Adipose tissue (tissue), 3 donors: ENCODE data around the gene TBXAS1. TPM values are rescaled to one million over a fixed set of nuclear protein-coding genes. Genes with fewer than 3 reads are reported as not detected.

ENCODE experiments used
- H3K27ac ChIP-seq: one replicate; pipeline ENCODE4 v1.5.1; 2013; ENCODE audit warnings: low read depth, low read length
- WGBS, 3 donors: extraction: QIAGEN DNeasy Blood & Tissue Kit; methylation state at CpG; one replicate each; pipeline ENCODE4 v1.1.7; 2013; 5-methylcytosine and 5-hydroxymethylcytosine counted together
- polyA plus RNA-seq, 3 donors: library from polyadenylated mRNA; stranded (reverse); fragments of 200-250 nt; gene quantifications; one replicate each; pipeline ENCODE4 v1.2.3, GENCODE V29; 2013
- donor health status: healthy with polysubstance abuse.
- donor health status: Bipolar disorder and iron deficiency.
- donor health status: healthy.

TBXAS1 gene
- polyA plus RNA-seq, 3 donors = 3.4 to 15.7 (median 9.8) TPM

- whole genome bisulfite sequencing, 3 donors = 82 to 85% (median 84%) methylated on average over 9 of the region's 9 CpGs
Observed at GRCh38 chr7:140018125-140019043, 189.3 kb downstream of the TBXAS1 start.

GRCh38 chr7:140019172-140019571 lies 190.1 kb downstream of the TBXAS1 start:
- 49 to 74% (median 58%) methylated on average over 10 to 11 of the region's 11 CpGs for whole genome bisulfite sequencing, 3 donors

More at GRCh38 chr7:140018125-140019043, 189.3 kb downstream of the TBXAS1 start:
- no peak overlapping the region for H3K27ac ChIP-seq

GRCh38 chr7:140019606-140020005 lies 190.5 kb downstream of the TBXAS1 start:
- 51 to 79% (median 67%) methylated on average over 3 of the region's 3 CpGs for WGBS, 3 donors
- no peak overlapping the region for H3K27ac ChIP-seq

More at GRCh38 chr7:140019172-140019571, 190.1 kb downstream of the TBXAS1 start:
- no peak overlapping the region for H3K27ac ChIP-seq

- WGBS, 3 donors = 98 to 100% (median 99%) methylated on average over 8 of the region's 8 CpGs
Observed at GRCh38 chr7:140021603-140022002, 192.5 kb downstream of the TBXAS1 start.

GRCh38 chr7:140022582-140023211 lies 193.6 kb downstream of the TBXAS1 start:
- 82 to 93% (median 88%) methylated on average over 7 of the region's 7 CpGs for WGBS, 3 donors
- no peak overlapping the region for H3K27ac ChIP-seq

More at GRCh38 chr7:140021603-140022002, 192.5 kb downstream of the TBXAS1 start:
- no peak overlapping the region for H3K27ac ChIP-seq

GRCh38 chr7:140023728-140024127 lies 194.7 kb downstream of the TBXAS1 start:
- H3K27ac ChIP-seq = no peak overlapping the region
- WGBS, 3 donors = 80 to 88% (median 86%) methylated on average over 6 of the region's 6 CpGs

GRCh38 chr7:140024585-140024984 lies 195.5 kb downstream of the TBXAS1 start:
- WGBS, 3 donors = 93 to 98% (median 97%) methylated on average over 18 of the region's 18 CpGs
- H3K27ac ChIP-seq = no peak overlapping the region

GRCh38 chr7:140025241-140025640 lies 196.2 kb downstream of the TBXAS1 start:
- WGBS, 3 donors = 94 to 95% (median 95%) methylated on average over 4 of the region's 4 CpGs

GRCh38 chr7:140025814-140026433 lies 196.9 kb downstream of the TBXAS1 start:
- H3K27ac ChIP-seq = no peak overlapping the region
- 92 to 96% (median 93%) methylated on average over 12 of the region's 12 CpGs for WGBS, 3 donors

More at GRCh38 chr7:140025241-140025640, 196.2 kb downstream of the TBXAS1 start:
- H3K27ac ChIP-seq = no peak overlapping the region

GRCh38 chr7:140026935-140027334 lies 197.9 kb downstream of the TBXAS1 start:
- H3K27ac ChIP-seq = no peak overlapping the region
- 95 to 98% (median 96%) methylated on average over 9 of the region's 9 CpGs for WGBS, 3 donors

GRCh38 chr7:140027858-140028257 lies 198.8 kb downstream of the TBXAS1 start:
- WGBS, 3 donors = 86 to 90% (median 89%) methylated on average over 9 of the region's 9 CpGs
- H3K27ac ChIP-seq = no peak overlapping the region

- no peak overlapping the region for H3K27ac ChIP-seq
- WGBS, 3 donors = 94 to 97% (median 96%) methylated on average over 4 of the region's 4 CpGs
Observed at GRCh38 chr7:140028311-140028710, 199.2 kb downstream of the TBXAS1 start.

- WGBS, 3 donors = 92 to 93% (median 92%) methylated on average over 1 of the region's 1 CpG
- no peak overlapping the region for H3K27ac ChIP-seq
Observed at GRCh38 chr7:140029072-140029471, 200.0 kb downstream of the TBXAS1 start.

GRCh38 chr7:140031364-140031763 lies 202.3 kb downstream of the TBXAS1 start:
- 93 to 100% (median 97%) methylated on average over 1 of the region's 1 CpG for WGBS, 3 donors

GRCh38 chr7:140033036-140033435 lies 204.0 kb downstream of the TBXAS1 start:
- no peak overlapping the region for H3K27ac ChIP-seq
- WGBS, 3 donors = 91 to 94% (median 94%) methylated on average over 8 of the region's 8 CpGs

More at GRCh38 chr7:140031364-140031763, 202.3 kb downstream of the TBXAS1 start:
- H3K27ac ChIP-seq = no peak overlapping the region

GRCh38 chr7:140033779-140034363 lies 204.8 kb downstream of the TBXAS1 start:
- 96 to 97% (median 97%) methylated on average over 14 of the region's 14 CpGs for WGBS, 3 donors

GRCh38 chr7:140034421-140034820 lies 205.4 kb downstream of the TBXAS1 start:
- H3K27ac ChIP-seq = no peak overlapping the region

More at GRCh38 chr7:140033779-140034363, 204.8 kb downstream of the TBXAS1 start:
- H3K27ac ChIP-seq = no peak overlapping the region

- WGBS, 3 donors = 82 to 86% (median 85%) methylated on average over 4 of the region's 7 CpGs
- H3K27ac ChIP-seq = no peak overlapping the region
Observed at GRCh38 chr7:140035400-140036223, 206.5 kb downstream of the TBXAS1 start.
